Activated B cell treated with CpG ODN at 0.5 μM for 24 hours (primary cell): Measurements from ENCODE around the gene GIMAP1. TPM values are rescaled to one million over a fixed set of nuclear protein-coding genes. Genes with fewer than 3 reads are reported as not detected.

Source experiments
- ATAC-seq: fragments of 200-7000 bp; cut with Tn5 transposase; one replicate; pipeline ENCODE4 v1.10.0; 2021; ENCODE audit warnings: low read depth, mild to moderate bottlenecking, moderate library complexity
- CTCF ChIA-PET: fragments of 350-600 bp; sonication (Branson Sonifier 250); formaldehyde crosslinking; loops from one replicate; lab custom pipeline; 2021; ENCODE audit warnings: antibody characterized with exemption; lab: Charles Lee
- POLR2A ChIA-PET: fragments of 350-600 bp; sonication (Branson Sonifier 250); formaldehyde crosslinking; loops from one replicate; lab custom pipeline; 2021; ENCODE audit warnings: antibody characterized with exemption; lab: Charles Lee
- DNase-seq: peaks from one replicate; pipeline ENCODE4 v3.0.0; 2022
- H3K27ac Mint-ChIP-seq: one replicate; pipeline ENCODE4 v1.8.0; 2020; ENCODE audit warnings: mixed read lengths
- H3K27me3 Mint-ChIP-seq: one replicate; pipeline ENCODE4 v1.8.0; 2021; ENCODE audit warnings: mixed read lengths
- H3K36me3 Mint-ChIP-seq: one replicate; pipeline ENCODE4 v1.8.0; 2021; ENCODE audit warnings: low read depth, mixed read lengths
- H3K4me1 Mint-ChIP-seq: one replicate; pipeline ENCODE4 v1.8.0; 2021; ENCODE audit warnings: mixed read lengths
- H3K4me3 Mint-ChIP-seq: one replicate; pipeline ENCODE4 v1.8.0; 2020; ENCODE audit warnings: mild to moderate bottlenecking, mixed read lengths
- H3K9me3 Mint-ChIP-seq: one replicate; pipeline ENCODE4 v1.8.0; 2020; ENCODE audit warnings: mixed read lengths
- intact Hi-C: fragments of 100-400 bp; cut with micrococcal nuclease; formaldehyde crosslinking; loops from one replicate; pipeline ENCODE4 v1.15.1; 2024
- total RNA-seq: library from RNA; stranded (reverse); gene quantifications from 2 replicates; pipeline ENCODE4 v1.2.3, GENCODE V29; 2022
- TF ChIP-seq, protein P1 (sequence below): fragments of 200-600 bp; IDR thresholded peaks from one replicate; pipeline ENCODE4 v1.8.0; 2022; ENCODE audit warnings: antibody characterized with exemption, mild to moderate bottlenecking

The GIMAP1 gene
- total RNA-seq, 1 donor from 2014 or later, result 0.89 TPM

DNA sequence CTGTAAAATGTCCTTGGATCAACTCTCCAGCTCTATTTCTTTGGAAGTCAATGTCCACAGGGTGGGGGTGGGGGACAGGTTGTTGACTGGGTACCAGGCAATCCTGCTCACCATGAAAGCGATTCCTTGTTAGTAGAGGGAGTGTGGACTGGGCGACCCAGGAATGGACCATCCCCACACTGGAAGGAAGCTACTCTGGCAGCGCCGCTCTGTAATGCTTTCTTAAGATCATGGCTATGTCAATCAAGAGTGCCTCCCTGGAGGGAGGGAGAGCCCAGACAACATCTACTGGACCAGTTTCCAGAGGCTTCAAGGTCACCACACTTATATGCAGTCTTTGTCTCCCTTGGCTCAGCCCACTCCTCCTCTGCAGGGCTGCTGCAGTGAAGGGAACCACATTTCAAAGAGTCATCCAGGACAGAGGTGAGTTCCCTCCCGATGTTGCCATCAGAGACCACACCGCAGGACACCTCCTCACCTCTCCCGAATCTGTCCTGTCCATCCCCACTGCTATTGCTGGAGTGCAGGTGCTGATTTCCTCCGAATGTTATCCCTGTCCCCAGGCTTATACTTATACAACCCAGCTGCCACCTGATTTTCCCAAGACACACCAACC is 27.7 kb downstream of the GIMAP1 start:
- TF ChIP-seq, protein P1, sequence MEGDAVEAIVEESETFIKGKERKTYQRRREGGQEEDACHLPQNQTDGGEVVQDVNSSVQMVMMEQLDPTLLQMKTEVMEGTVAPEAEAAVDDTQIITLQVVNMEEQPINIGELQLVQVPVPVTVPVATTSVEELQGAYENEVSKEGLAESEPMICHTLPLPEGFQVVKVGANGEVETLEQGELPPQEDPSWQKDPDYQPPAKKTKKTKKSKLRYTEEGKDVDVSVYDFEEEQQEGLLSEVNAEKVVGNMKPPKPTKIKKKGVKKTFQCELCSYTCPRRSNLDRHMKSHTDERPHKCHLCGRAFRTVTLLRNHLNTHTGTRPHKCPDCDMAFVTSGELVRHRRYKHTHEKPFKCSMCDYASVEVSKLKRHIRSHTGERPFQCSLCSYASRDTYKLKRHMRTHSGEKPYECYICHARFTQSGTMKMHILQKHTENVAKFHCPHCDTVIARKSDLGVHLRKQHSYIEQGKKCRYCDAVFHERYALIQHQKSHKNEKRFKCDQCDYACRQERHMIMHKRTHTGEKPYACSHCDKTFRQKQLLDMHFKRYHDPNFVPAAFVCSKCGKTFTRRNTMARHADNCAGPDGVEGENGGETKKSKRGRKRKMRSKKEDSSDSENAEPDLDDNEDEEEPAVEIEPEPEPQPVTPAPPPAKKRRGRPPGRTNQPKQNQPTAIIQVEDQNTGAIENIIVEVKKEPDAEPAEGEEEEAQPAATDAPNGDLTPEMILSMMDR, result no peak
- ChIA-PET POLR2A (no interaction called here), CTCF (no interaction called here)
- ATAC-seq (no peak), DNase-seq (no peak)
- no peaks in the 10 kb centered on the region for H3K36me3 Mint-ChIP-seq
- no peak overlapping the region for H3K27ac Mint-ChIP-seq
- H3K4me3 Mint-ChIP-seq, result no peak overlapping the region
- H3K27me3 Mint-ChIP-seq, result peaks cover 18% of the 10 kb centered on the region
- intact Hi-C loops, result no loop called here
- H3K9me3 Mint-ChIP-seq, result no peaks in the 10 kb centered on the region
- no peaks in the 10 kb centered on the region for H3K4me1 Mint-ChIP-seq

DNA sequence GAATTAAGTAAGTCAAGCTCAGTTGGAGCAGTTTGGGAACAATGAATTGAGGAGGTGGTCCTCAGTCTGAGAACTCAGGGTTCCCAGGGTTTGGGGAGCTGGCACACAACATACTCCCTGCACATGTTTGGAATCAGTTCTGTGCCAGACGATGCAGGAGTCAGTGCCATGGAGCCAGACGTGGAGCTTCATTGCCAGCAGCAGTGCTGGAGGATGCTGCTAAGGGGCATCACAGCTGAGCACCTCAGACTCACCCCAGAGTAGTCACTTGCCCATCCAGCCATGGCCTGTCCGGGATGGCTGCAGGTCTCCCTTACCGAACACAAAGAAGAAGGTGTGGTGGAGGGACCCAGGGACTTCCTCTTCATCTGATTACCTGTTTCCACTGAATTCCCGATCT is 28.7 kb downstream of the GIMAP1 start:
- POLR2A ChIA-PET, result interaction anchor here (0.5 kb wide), 1 partner anchor 400 kb away, joined by 4 read pairs; no protein-coding TSS in a partner anchor
- TF ChIP-seq, protein P1, result no peak
- H3K9me3 Mint-ChIP-seq, result no peaks in the 10 kb centered on the region
- CTCF ChIA-PET, result interaction anchor here (1.4 kb wide), 1 partner anchor 34 kb away, joined by 3 read pairs; no protein-coding TSS in a partner anchor
- intact Hi-C loops, result no loop called here
- no peak overlapping the region for H3K4me3 Mint-ChIP-seq
- no peak overlapping the region for H3K27ac Mint-ChIP-seq
- H3K4me1 Mint-ChIP-seq, result no peaks in the 10 kb centered on the region
- DNase-seq (no peak), ATAC-seq (no peak)
- peaks cover 20% of the 10 kb centered on the region for H3K27me3 Mint-ChIP-seq
- no peaks in the 10 kb centered on the region for H3K36me3 Mint-ChIP-seq

DNA sequence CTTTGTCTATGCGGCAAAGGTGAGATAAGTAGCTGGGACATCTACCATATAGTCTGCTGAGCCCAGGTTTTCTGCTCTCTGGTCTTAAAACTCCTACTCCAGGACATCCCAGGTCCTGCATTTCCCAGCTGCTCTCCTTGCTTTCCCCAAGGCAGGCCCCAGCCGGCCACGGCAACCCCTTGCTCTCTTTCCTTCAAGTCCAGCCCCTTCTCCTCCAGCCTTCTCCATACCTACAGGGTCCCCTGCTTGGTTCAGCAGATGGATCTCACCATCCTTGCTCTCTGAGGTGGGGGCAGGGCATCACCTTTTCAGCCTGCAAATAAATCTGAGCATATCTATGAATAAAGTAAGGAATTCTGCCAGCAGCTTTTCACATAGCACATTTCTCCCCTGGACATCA is 29.5 kb downstream of the GIMAP1 start:
- Mint-ChIP-seq H3K27ac (no peak overlapping the region), H3K4me1 (no peaks in the 10 kb centered on the region), H3K9me3 (no peaks in the 10 kb centered on the region), H3K36me3 (no peaks in the 10 kb centered on the region), H3K4me3 (no peak overlapping the region), H3K27me3 (peaks cover 21% of the 10 kb centered on the region)
- CTCF ChIA-PET, result interaction anchor here (1.4 kb wide), 1 partner anchor 33 kb away, joined by 3 read pairs; no protein-coding TSS in a partner anchor
- TF ChIP-seq, protein P1, result no peak
- ATAC-seq (no peak), DNase-seq (no peak)
- POLR2A ChIA-PET, result no interaction called here
- intact Hi-C loops, result no loop called here

DNA sequence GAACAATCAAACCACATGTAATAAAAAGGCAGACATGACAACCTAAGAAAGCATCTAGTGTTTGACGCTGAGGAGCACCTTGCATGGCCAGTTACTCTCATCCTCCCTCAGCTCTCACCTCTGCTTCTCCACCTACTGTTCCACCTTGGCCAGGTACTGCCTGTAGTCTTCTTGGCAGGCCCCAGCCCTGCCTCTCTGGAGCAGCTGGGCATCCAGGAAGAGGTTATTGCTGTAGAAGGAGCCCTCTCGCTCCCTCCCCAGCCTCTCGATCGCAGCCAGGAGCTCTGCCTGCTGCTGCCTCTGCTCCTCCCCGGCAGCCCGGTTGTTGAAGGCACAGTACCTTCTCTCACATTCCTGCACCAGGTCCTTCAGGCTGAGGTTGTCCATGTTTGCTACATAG is 30.5 kb downstream of the GIMAP1 start:
- no peak for ATAC-seq
- no peak for DNase-seq
- intact Hi-C loops, result no loop called here
- CTCF ChIA-PET, result interaction anchor here (1.4 kb wide), 1 partner anchor 32 kb away, joined by 3 read pairs; no protein-coding TSS in a partner anchor
- no peaks in the 10 kb centered on the region for H3K36me3 Mint-ChIP-seq
- no peak overlapping the region for H3K4me3 Mint-ChIP-seq
- POLR2A ChIA-PET, result interaction anchor here (0.7 kb wide), 1 partner anchor 1100 kb away, joined by 4 read pairs; no protein-coding TSS in a partner anchor
- no peaks in the 10 kb centered on the region for H3K9me3 Mint-ChIP-seq
- H3K4me1 Mint-ChIP-seq, result no peaks in the 10 kb centered on the region
- TF ChIP-seq, protein P1, result no peak
- peaks cover 19% of the 10 kb centered on the region for H3K27me3 Mint-ChIP-seq
- H3K27ac Mint-ChIP-seq, result no peak overlapping the region

DNA sequence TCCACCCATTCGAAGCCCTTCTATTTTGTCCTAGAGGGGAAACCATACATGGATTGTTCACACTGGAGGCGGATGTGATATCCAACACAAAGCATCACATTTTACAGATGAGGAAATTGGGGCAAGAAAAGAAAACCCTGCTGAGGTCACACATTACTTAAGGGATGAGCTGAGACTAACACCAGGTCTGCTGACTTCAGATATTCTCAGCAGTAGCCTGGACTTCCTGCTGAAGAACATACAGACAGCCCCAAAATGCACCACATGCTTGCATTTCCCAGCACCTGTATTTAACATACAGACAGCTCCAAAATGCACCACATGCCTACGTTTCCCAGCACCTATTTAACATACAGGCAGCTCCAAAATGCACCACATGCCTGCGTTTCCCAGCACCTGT is 32.0 kb downstream of the GIMAP1 start:
- ATAC-seq (no peak), DNase-seq (no peak)
- POLR2A ChIA-PET, result no interaction called here
- no peak overlapping the region for H3K4me3 Mint-ChIP-seq
- H3K27me3 Mint-ChIP-seq, result peaks cover 14% of the 10 kb centered on the region
- intact Hi-C loops, result no loop called here
- TF ChIP-seq, protein P1, result no peak
- no peak overlapping the region for H3K27ac Mint-ChIP-seq
- H3K36me3 Mint-ChIP-seq, result no peaks in the 10 kb centered on the region
- CTCF ChIA-PET, result interaction anchor here (1.4 kb wide), 1 partner anchor 30 kb away, joined by 3 read pairs; no protein-coding TSS in a partner anchor
- H3K9me3 Mint-ChIP-seq, result no peaks in the 10 kb centered on the region
- H3K4me1 Mint-ChIP-seq, result no peaks in the 10 kb centered on the region
